SH-SY5Y (cell line): Measurements from ENCODE around the gene PLXNA3.

Source experiments
- GATA2 ChIP-seq: IDR thresholded peaks from 2 replicates; pipeline ENCODE4 v1.6.1; 2011; ENCODE audit warnings: mild to moderate bottlenecking, low read depth, low read length
- GATA3 ChIP-seq: IDR thresholded peaks from 2 replicates; pipeline ENCODE4 v1.6.1; 2011; ENCODE audit warnings: low read depth, mild to moderate bottlenecking, low read length, moderate library complexity

DNA sequence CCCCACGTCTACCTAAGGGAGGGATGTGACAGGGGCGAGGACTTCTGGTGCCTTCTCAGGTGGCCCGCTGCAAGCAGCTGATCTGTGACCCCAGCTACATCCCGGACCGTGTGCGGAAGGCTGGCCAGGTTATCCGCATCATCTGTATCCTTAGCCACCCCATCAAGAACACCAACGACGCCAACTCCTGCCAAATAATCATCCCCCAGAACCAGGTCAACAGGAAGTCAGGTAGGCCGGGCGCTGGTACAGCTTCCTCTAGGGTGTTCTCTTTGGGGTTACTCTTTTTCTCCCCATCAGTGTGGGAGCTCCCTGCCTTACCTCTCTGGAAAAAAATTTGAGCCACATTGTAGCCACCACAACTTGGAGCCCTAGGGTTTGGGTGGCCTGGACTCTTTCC lies 16.5 kb upstream of the PLXNA3 start:
- no peak for TF ChIP-seq GATA3
- TF ChIP-seq GATA2, result no peak
